GM12878 (cell line): ENCODE data around the gene PDE10A. TPM values are rescaled to one million over a fixed set of nuclear protein-coding genes. Genes with fewer than 3 reads are reported as not detected.

Experiments
- ATAC-seq: fragments of 200-7000 bp; cut with Tn5 transposase; 3 replicates; pipeline ENCODE4 v1.9.1; 2020; ENCODE audit warnings: mild to moderate bottlenecking, moderate library complexity
- BruUV-seq: library from RNA; stranded (reverse); fragments of 400-500 nt; replicated peaks from 2 replicates; lab custom pipeline; 2021; lab: Mats Ljungman, UMichigan
- CTCF ChIA-PET: fragments of 300-600 bp; sonication (Branson Sonifier 250); formaldehyde crosslinking; extraction: SDS; loops from one replicate; lab custom pipeline; 2021; ENCODE audit warnings: inconsistent platforms; lab: Yijun Ruan, JAX
- POLR2A ChIA-PET: fragments of 350-600 bp; formaldehyde crosslinking; extraction: SDS; loops from one replicate; lab custom pipeline; 2021; ENCODE audit warnings: inconsistent platforms; lab: Charles Lee
- RAD21 ChIA-PET: fragments of 300-600 bp; sonication (Branson Sonifier 250); formaldehyde crosslinking; loops from one replicate; lab custom pipeline; 2023; ENCODE audit warnings: antibody characterized with exemption; ENCODE audit not compliant: unreplicated experiment; lab: Charles Lee
- SMC1A ChIA-PET: fragments of 300-600 bp; sonication (Branson Sonifier 250); formaldehyde crosslinking; loops from one replicate; lab custom pipeline; 2023; ENCODE audit not compliant: unreplicated experiment, uncharacterized antibody; lab: Charles Lee
- DNase-seq: peaks from one replicate; pipeline ENCODE4 v3.0.0-alpha.2; 2011; ENCODE audit warnings: low read depth, low spot score
- FAIRE-seq: peaks from 3 replicates; lab custom pipeline; 2011; peaks lifted over from hg19 to GRCh38; lab: Jason Lieb, UNC
- H2AFZ ChIP-seq: 2 replicates; pipeline ENCODE4 v1.6.0; 2011; ENCODE audit warnings: low read depth, low read length, control low read depth; ENCODE audit not compliant: control insufficient read depth
- H3K27ac ChIP-seq: 2 replicates; pipeline ENCODE4 v1.5.1; 2011; ENCODE audit warnings: control low read depth; ENCODE audit not compliant: control insufficient read depth, insufficient read depth
- H3K27me3 ChIP-seq, 2 experiments: replicated peaks in 1 of 2; 2 replicates each; pipeline versions ENCODE4 v1.6.0 to v1.6.1; 2011; ENCODE audit warnings: low read length in 1 of 2; ENCODE audit not compliant: control insufficient read depth in 2 of 2, insufficient read depth in 2 of 2
- H3K36me3 ChIP-seq, 2 experiments: 2 replicates each; pipeline ENCODE4 v1.5.1; 2011; ENCODE audit warnings: low read length in 1 of 2; ENCODE audit not compliant: control insufficient read depth in 2 of 2, insufficient read depth in 2 of 2
- H3K4me1 ChIP-seq: 2 replicates; pipeline ENCODE4 v1.6.1; 2011; ENCODE audit warnings: mild to moderate bottlenecking, low read length, moderate library complexity, mixed read lengths; ENCODE audit not compliant: control insufficient read depth, insufficient read depth
- H3K4me2 ChIP-seq: 2 replicates; pipeline ENCODE4 v1.6.0; 2011; ENCODE audit warnings: control low read depth; ENCODE audit not compliant: control insufficient read depth, insufficient read depth
- H3K4me3 ChIP-seq: fragments of 200-600 bp; sonication (generic); 2 replicates; pipeline ENCODE4 v1.5.1; 2016
- H3K79me2 ChIP-seq: 2 replicates; pipeline ENCODE4 v1.6.0; 2011; ENCODE audit warnings: low read length; ENCODE audit not compliant: control insufficient read depth, insufficient read depth
- H3K9ac ChIP-seq: 2 replicates; pipeline ENCODE4 v1.8.0; 2011; ENCODE audit warnings: low read length, control low read depth, mixed read lengths; ENCODE audit not compliant: control insufficient read depth, insufficient read depth
- H3K9me3 ChIP-seq: replicated peaks from 3 replicates; pipeline ENCODE4 v1.5.1; 2011; ENCODE audit warnings: mild to moderate bottlenecking, low read length; ENCODE audit not compliant: control insufficient read depth, insufficient read depth
- H4K20me1 ChIP-seq: 2 replicates; pipeline ENCODE4 v1.6.0; 2011; ENCODE audit not compliant: control insufficient read depth, insufficient read depth
- ASH2L ChIP-seq: fragments of 300-600, 200-600 bp; sonication (generic); IDR thresholded peaks from 2 replicates; pipeline ENCODE4 v1.6.1; 2017; ENCODE audit warnings: low read depth, mild to moderate bottlenecking, borderline replicate concordance
- BCL3 ChIP-seq: IDR thresholded peaks from 2 replicates; pipeline ENCODE4 v1.6.1; 2011; ENCODE audit warnings: borderline replicate concordance, low read depth, mild to moderate bottlenecking, moderate library complexity, low read length; ENCODE audit not compliant: insufficient read depth, poor library complexity, severe bottlenecking
- CEBPB ChIP-seq, 2 experiments: fragments of 150-350 bp in 1 of 2; IDR thresholded peaks; 2 replicates each; pipeline ENCODE4 v1.6.1; 2012 to 2014; ENCODE audit warnings: low read depth in 2 of 2, low read length in 2 of 2, borderline replicate concordance in 1 of 2, inconsistent platforms in 1 of 2
- CEBPZ ChIP-seq: fragments of 150-350 bp; IDR thresholded peaks from 2 replicates; pipeline ENCODE4 v1.6.1; 2016; ENCODE audit warnings: low read depth, low read length
- CREM ChIP-seq: IDR thresholded peaks from 2 replicates; pipeline ENCODE4 v1.6.1; 2014; ENCODE audit warnings: antibody characterized with exemption, low read depth
- MEF2B ChIP-seq: fragments of 450-650 bp; IDR thresholded peaks from 2 replicates; pipeline ENCODE4 v1.6.1; 2018; ENCODE audit warnings: mild to moderate bottlenecking, moderate library complexity; ENCODE audit not compliant: partially characterized antibody, poor library complexity, severe bottlenecking
- TBL1XR1 ChIP-seq: IDR thresholded peaks from 2 replicates; pipeline ENCODE4 v1.6.1; 2012; ENCODE audit warnings: low read depth, low read length, improper control_type of control experiment
- WGBS: methylation state at CpG from one replicate; pipeline ENCODE4 v1.1.6; 2016; ENCODE audit warnings: low lambda C conversion rate; ENCODE audit not compliant: insufficient replicate concordance, insufficient coverage; ENCODE audit errors: missing lambda C conversion rate; 5-methylcytosine and 5-hydroxymethylcytosine counted together
- in situ Hi-C: fragments of 300-500 bp; cut with MboI; formaldehyde crosslinking; loops from 9 replicates; pipeline ENCODE4 v1.14.3; 2018; ENCODE audit warnings: mixed read lengths
- intact Hi-C: fragments of 100-400 bp; cut with micrococcal nuclease; formaldehyde crosslinking; loops from one replicate; pipeline ENCODE4 v1.14.2; 2022; ENCODE audit not compliant: unreplicated experiment
- polyA plus RNA-seq, 11 experiments: library from polyadenylated mRNA; depleted of rRNA in 4 of 11; unstranded in 6 of 11; stranded (reverse) in 5 of 11; fragments of >200 nt; fragmentation: Nextera tagmentation in 4 of 11; fragmentation: Illumina TruSeq in 1 of 11; extraction: Ambion mirVana in 4 of 11; extraction: Trizol in 1 of 11; gene quantifications; 1 replicate in 1 of 11; 2 replicates in 10 of 11; pipeline versions ENCODE4 v1.2.1 to v1.2.3, GENCODE V29; 2011 to 2016; ENCODE audit warnings: inconsistent platforms in 2 of 11, missing spikeins in 2 of 11, low read depth in 1 of 11
- total RNA-seq, 4 experiments: library from RNA; depleted of rRNA in 3 of 4; stranded (reverse); fragments of >200 nt in 3 of 4; fragmentation: Illumina TruSeq in 1 of 4; extraction: Trizol in 1 of 4; gene quantifications; 2 replicates each; pipeline versions ENCODE4 v1.2.1 to v1.2.3, GENCODE V29; 2013 to 2021

Gene PDE10A
- total and polyA plus RNA-seq, 10 of the 15 experiments (the other 5 are each of a cell fraction or from before 2014, with no cell fraction given), result under 0.01 to 1.3 (median 0.03) TPM; not detected in 2

- intact Hi-C loops, result no loop called here
- 42% methylated on average over 9 of the region's 9 CpGs for WGBS
- BruUV-seq, result no TSS peak
- Histone ChIP-seq H3K4me2 (no peak overlapping the region), H3K79me2 (no peaks in the 10 kb centered on the region), H3K9ac (no peak overlapping the region), H3K4me1 (no peaks in the 10 kb centered on the region), H2AFZ (no peak overlapping the region), H3K9me3 (no peaks in the 10 kb centered on the region), H3K4me3 (no peak overlapping the region), H3K36me3 (no peaks in the 10 kb centered on the region), H3K27me3 (no peaks in the 10 kb centered on the region), H3K27ac (no peak overlapping the region), H4K20me1 (no peaks in the 10 kb centered on the region; the same call in 1 of the 2 replicates)
- DNase-seq (no peak), ATAC-seq (peak; percentile 35; the same call in 2 of the 3 replicates), FAIRE-seq (no peak)
- CTCF ChIA-PET, result no interaction called here
- RAD21 ChIA-PET, result no interaction called here
- in situ Hi-C loops, result no loop called here
- TF ChIP-seq ASH2L (no peak), MEF2B (peak; percentile 36)
- SMC1A ChIA-PET, result interaction anchor here (0.6 kb wide), 1 partner anchor 226 kb away, joined by 3 read pairs; no protein-coding TSS in a partner anchor
- POLR2A ChIA-PET, result no interaction called here
Measured at GRCh38 chr6:165616116-165616515, 46.9 kb downstream of the PDE10A start.

GRCh38 chr6:165615636-165616035 is 47.4 kb downstream of the PDE10A start:
- H3K4me3 ChIP-seq, result no peak overlapping the region
- ChIA-PET POLR2A (no interaction called here), RAD21 (no interaction called here), SMC1A (interaction anchor here (0.6 kb wide), 1 partner anchor 226 kb away, joined by 3 read pairs; no protein-coding TSS in a partner anchor), CTCF (no interaction called here)
- H3K79me2 ChIP-seq, result no peaks in the 10 kb centered on the region
- H3K9me3 ChIP-seq, result no peaks in the 10 kb centered on the region
- peak; percentile 94 for ATAC-seq
- H3K27me3 ChIP-seq, result no peaks in the 10 kb centered on the region
- BruUV-seq, result no TSS peak
- no peaks in the 10 kb centered on the region; the same call in 1 of the 2 replicates for H4K20me1 ChIP-seq
- in situ Hi-C loops, result no loop called here
- H3K27ac ChIP-seq, result no peak overlapping the region
- 24% methylated on average over 5 of the region's 5 CpGs for WGBS
- intact Hi-C loops, result no loop called here
- H3K4me2 ChIP-seq, result no peak overlapping the region
- no peak for FAIRE-seq
- no peaks in the 10 kb centered on the region for H3K36me3 ChIP-seq
- DNase-seq, result peak; percentile 8
- H2AFZ ChIP-seq, result no peak overlapping the region
- H3K4me1 ChIP-seq, result no peaks in the 10 kb centered on the region
- no peak overlapping the region for H3K9ac ChIP-seq
- TF ChIP-seq CEBPZ (no peak), TBL1XR1 (no peak), CREM (no peak), BCL3 (no peak), CEBPB (IDR thresholded peaks at IDR 0.05; ENCODE audit: borderline replicate concordance in 1 of 2, low read depth in 2 of 2, low read length in 2 of 2) (no peak)
